Panc1 (cell line): ENCODE measurements around the gene SBNO2. TPM values are rescaled to one million over a fixed set of nuclear protein-coding genes. Genes with fewer than 3 reads are reported as not detected.

Experiments
- ATAC-seq: fragments of 200-7000 bp; cut with Tn5 transposase; 2 replicates; pipeline ENCODE4 v1.9.1; 2020; ENCODE audit warnings: mild to moderate bottlenecking, moderate library complexity
- BruUV-seq: library from RNA; stranded (reverse); fragments of 400-500 nt; replicated peaks from 2 replicates; lab custom pipeline; 2021; lab: Mats Ljungman, UMichigan
- CTCF ChIA-PET: fragments of 300-600 bp; sonication (Branson Sonifier 250); formaldehyde crosslinking; loops from one replicate; lab custom pipeline; 2022; ENCODE audit warnings: antibody characterized with exemption; lab: Charles Lee
- POLR2A ChIA-PET: fragments of 300-600 bp; sonication (Branson Sonifier 250); formaldehyde crosslinking; loops from one replicate; lab custom pipeline; 2022; ENCODE audit warnings: antibody characterized with exemption; lab: Charles Lee
- DNase-seq: peaks from one replicate; pipeline ENCODE4 v3.0.0-alpha.2; 2010; ENCODE audit warnings: low read depth, low spot score
- H3K27ac ChIP-seq: 2 replicates; pipeline ENCODE4 v1.5.1; 2011; ENCODE audit warnings: mild to moderate bottlenecking, low read length, inconsistent platforms
- H3K27me3 ChIP-seq: fragments of 200-500 bp; sonication (Bioruptor generic); 2 replicates; pipeline ENCODE4 v1.6.0; 2014; ENCODE audit warnings: low read length, inconsistent platforms; ENCODE audit not compliant: control insufficient read depth, insufficient read depth
- H3K36me3 ChIP-seq: fragments of 200-500 bp; sonication (Bioruptor generic); 2 replicates; pipeline ENCODE4 v1.5.1; 2014; ENCODE audit warnings: inconsistent platforms, mild to moderate bottlenecking, low read length, moderate library complexity; ENCODE audit not compliant: control insufficient read depth, insufficient read depth
- H3K4me1 ChIP-seq: 2 replicates; pipeline ENCODE4 v1.5.1; 2011; ENCODE audit warnings: inconsistent platforms, mild to moderate bottlenecking, low read length, moderate library complexity; ENCODE audit not compliant: control insufficient read depth, insufficient read depth
- H3K4me3 ChIP-seq, 2 experiments: 2 replicates each; pipeline ENCODE4 v1.5.1; 2011 to 2012; ENCODE audit warnings: low read depth in 2 of 2, low read length in 2 of 2, mild to moderate bottlenecking in 2 of 2, inconsistent platforms in 1 of 2, moderate library complexity in 1 of 2
- H3K9me3 ChIP-seq: fragments of 200-500 bp; sonication (Bioruptor generic); 2 replicates; pipeline ENCODE4 v1.5.1; 2014; ENCODE audit warnings: low read depth, mild to moderate bottlenecking, inconsistent platforms, low read length, moderate library complexity; ENCODE audit not compliant: control insufficient read depth, insufficient read depth
- CTCF ChIP-seq: fragments of 450-650 bp; IDR thresholded peaks from 2 replicates; pipeline ENCODE4 v1.5.1; 2017; ENCODE audit warnings: mild to moderate bottlenecking
- POLR2AphosphoS5 ChIP-seq: IDR thresholded peaks from 2 replicates; pipeline ENCODE4 v1.6.1; 2012; ENCODE audit warnings: mild to moderate bottlenecking, low read depth, low read length, moderate library complexity
- SIN3A ChIP-seq: IDR thresholded peaks from 2 replicates; pipeline ENCODE4 v1.6.1; 2012; ENCODE audit warnings: low read depth, mild to moderate bottlenecking, low read length, moderate library complexity, borderline replicate concordance; ENCODE audit not compliant: insufficient read depth
- TCF7L2 ChIP-seq: IDR thresholded peaks from 2 replicates; pipeline ENCODE4 v1.6.1; 2011; ENCODE audit warnings: mild to moderate bottlenecking, low read depth, low read length, inconsistent platforms
- in situ Hi-C: cut with HindIII; loops from 2 replicates; pipeline ENCODE4 v1.10.0; 2016; ENCODE audit warnings: low sequenced_read_pairs, low pct_unique_long_range_greater_than_20kb
- intact Hi-C: fragments of 100-400 bp; cut with micrococcal nuclease; formaldehyde crosslinking; loops from one replicate; pipeline ENCODE4 v1.10.0; 2022; ENCODE audit not compliant: unreplicated experiment
- total RNA-seq: library from RNA; stranded (reverse); gene quantifications from one replicate; pipeline ENCODE4 v1.2.1, GENCODE V29; 2021; ENCODE audit not compliant: unreplicated experiment
- TF ChIP-seq, protein P1 (sequence below), 2 experiments: IDR thresholded peaks; 2 replicates each; pipeline ENCODE4 v1.6.1; 2011 to 2012; ENCODE audit warnings: low read depth in 2 of 2, control low read depth in 1 of 2, low read length in 1 of 2, mild to moderate bottlenecking in 1 of 2, moderate library complexity in 1 of 2; ENCODE audit not compliant: insufficient read depth in 1 of 2

The SBNO2 gene
- total RNA-seq, 1 experiment from 2014 or later = 101 TPM

GRCh38 chr19:1156830-1157615 is 17.0 kb downstream of the SBNO2 start:
- CTCF ChIA-PET = interaction anchor here (0.6 kb wide), 1 partner anchor 36 kb away, joined by 5 read pairs; no protein-coding TSS in a partner anchor
- ATAC-seq = no peak
- H3K36me3 ChIP-seq = no peaks in the 10 kb centered on the region
- POLR2A ChIA-PET = no interaction called here
- TF ChIP-seq, protein P1, sequence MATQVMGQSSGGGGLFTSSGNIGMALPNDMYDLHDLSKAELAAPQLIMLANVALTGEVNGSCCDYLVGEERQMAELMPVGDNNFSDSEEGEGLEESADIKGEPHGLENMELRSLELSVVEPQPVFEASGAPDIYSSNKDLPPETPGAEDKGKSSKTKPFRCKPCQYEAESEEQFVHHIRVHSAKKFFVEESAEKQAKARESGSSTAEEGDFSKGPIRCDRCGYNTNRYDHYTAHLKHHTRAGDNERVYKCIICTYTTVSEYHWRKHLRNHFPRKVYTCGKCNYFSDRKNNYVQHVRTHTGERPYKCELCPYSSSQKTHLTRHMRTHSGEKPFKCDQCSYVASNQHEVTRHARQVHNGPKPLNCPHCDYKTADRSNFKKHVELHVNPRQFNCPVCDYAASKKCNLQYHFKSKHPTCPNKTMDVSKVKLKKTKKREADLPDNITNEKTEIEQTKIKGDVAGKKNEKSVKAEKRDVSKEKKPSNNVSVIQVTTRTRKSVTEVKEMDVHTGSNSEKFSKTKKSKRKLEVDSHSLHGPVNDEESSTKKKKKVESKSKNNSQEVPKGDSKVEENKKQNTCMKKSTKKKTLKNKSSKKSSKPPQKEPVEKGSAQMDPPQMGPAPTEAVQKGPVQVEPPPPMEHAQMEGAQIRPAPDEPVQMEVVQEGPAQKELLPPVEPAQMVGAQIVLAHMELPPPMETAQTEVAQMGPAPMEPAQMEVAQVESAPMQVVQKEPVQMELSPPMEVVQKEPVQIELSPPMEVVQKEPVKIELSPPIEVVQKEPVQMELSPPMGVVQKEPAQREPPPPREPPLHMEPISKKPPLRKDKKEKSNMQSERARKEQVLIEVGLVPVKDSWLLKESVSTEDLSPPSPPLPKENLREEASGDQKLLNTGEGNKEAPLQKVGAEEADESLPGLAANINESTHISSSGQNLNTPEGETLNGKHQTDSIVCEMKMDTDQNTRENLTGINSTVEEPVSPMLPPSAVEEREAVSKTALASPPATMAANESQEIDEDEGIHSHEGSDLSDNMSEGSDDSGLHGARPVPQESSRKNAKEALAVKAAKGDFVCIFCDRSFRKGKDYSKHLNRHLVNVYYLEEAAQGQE (IDR thresholded peaks at IDR 0.05; ENCODE audit: insufficient read depth in 1 of 2, low read depth in 2 of 2, low read length in 1 of 2) = no peak
- no peak for TF ChIP-seq POLR2AphosphoS5
- no peak for TF ChIP-seq CTCF
- no peak for TF ChIP-seq SIN3A
- TF ChIP-seq TCF7L2 = no peak
- no peak overlapping the region; the same call in 1 of the 2 replicates for H3K27ac ChIP-seq
- H3K4me1 ChIP-seq = peaks cover 41% of the 10 kb centered on the region
- H3K9me3 ChIP-seq = no peaks in the 10 kb centered on the region
- H3K4me3 ChIP-seq = no peak overlapping the region
- intact Hi-C loops (no loop called here), in situ Hi-C loops (no loop called here)
- DNase-seq = no peak
- BruUV-seq = no TSS peak
- no peaks in the 10 kb centered on the region for H3K27me3 ChIP-seq

GRCh38 chr19:1156305-1156801 is 17.7 kb downstream of the SBNO2 start:
- DNase-seq (no peak), ATAC-seq (peak; percentile 48)
- CTCF ChIA-PET = no interaction called here
- no peaks in the 10 kb centered on the region for H3K27me3 ChIP-seq
- peaks cover 41% of the 10 kb centered on the region for H3K4me1 ChIP-seq
- H3K4me3 ChIP-seq = no peak overlapping the region
- peak overlapping the region; percentile 83 for H3K27ac ChIP-seq
- POLR2A ChIA-PET = no interaction called here
- intact Hi-C loops (no loop called here), in situ Hi-C loops (no loop called here)
- TF ChIP-seq, protein P1 (IDR thresholded peaks at IDR 0.05; ENCODE audit: insufficient read depth in 1 of 2, low read depth in 2 of 2, low read length in 1 of 2) = no peak
- TF ChIP-seq CTCF = no peak
- no peak for TF ChIP-seq TCF7L2
- TF ChIP-seq POLR2AphosphoS5 = no peak
- TF ChIP-seq SIN3A = no peak
- no peaks in the 10 kb centered on the region for H3K36me3 ChIP-seq
- no peaks in the 10 kb centered on the region for H3K9me3 ChIP-seq
- no TSS peak for BruUV-seq
